NT2/D1 (cell line): ENCODE measurements around the gene CD37.

ENCODE experiments used
- DNase-seq: peaks from one replicate; pipeline ENCODE4 v3.0.0-alpha.2; 2011; ENCODE audit warnings: low read depth, low spot score
- H3K27me3 ChIP-seq: 2 replicates; pipeline ENCODE4 v1.6.0; 2011; ENCODE audit warnings: mild to moderate bottlenecking; ENCODE audit not compliant: insufficient read length, insufficient read depth
- H3K36me3 ChIP-seq: 2 replicates; pipeline ENCODE4 v1.6.1; 2011; ENCODE audit warnings: mild to moderate bottlenecking, low read length, mixed read lengths; ENCODE audit not compliant: insufficient read depth, insufficient read length
- H3K4me1 ChIP-seq: 2 replicates; pipeline ENCODE4 v1.5.1; 2011; ENCODE audit not compliant: insufficient read depth, insufficient read length
- H3K4me3 ChIP-seq: 2 replicates; pipeline ENCODE4 v1.5.1; 2011; ENCODE audit warnings: low read depth; ENCODE audit not compliant: insufficient read length
- H3K9ac ChIP-seq: 2 replicates; pipeline ENCODE4 v1.6.0; 2011; ENCODE audit warnings: low read depth; ENCODE audit not compliant: insufficient read length
- H3K9me3 ChIP-seq: 2 replicates; pipeline ENCODE4 v1.5.1; 2011; ENCODE audit warnings: mild to moderate bottlenecking, low read length; ENCODE audit not compliant: insufficient read depth
- SUZ12 ChIP-seq: IDR thresholded peaks from 2 replicates; pipeline ENCODE4 v1.6.1; 2011; ENCODE audit not compliant: insufficient read length, insufficient read depth; ENCODE audit errors: extremely low read depth
- YY1 ChIP-seq: IDR thresholded peaks from 2 replicates; pipeline ENCODE4 v1.6.1; 2011; ENCODE audit not compliant: insufficient read length, insufficient read depth
- ZNF274 ChIP-seq: IDR thresholded peaks from 2 replicates; pipeline ENCODE4 v1.6.1; 2011; ENCODE audit warnings: mild to moderate bottlenecking, low read depth, low read length

The CD37 gene

GRCh38 chr19:49338691-49339300 is 3.6 kb downstream of the CD37 start:
- H3K9ac ChIP-seq, result peak overlapping the region; percentile 56
- TF ChIP-seq YY1 (no peak), SUZ12 (no peak), ZNF274 (no peak)
- peaks cover 13% of the 10 kb centered on the region for H3K4me1 ChIP-seq

GRCh38 chr19:49339301-49340068 is 4.3 kb downstream of the CD37 start:
- H3K4me1 ChIP-seq, result peaks cover 12% of the 10 kb centered on the region
- no peaks in the 10 kb centered on the region for H3K27me3 ChIP-seq
- DNase-seq, result peak; percentile 76
- H3K9ac ChIP-seq, result no peak overlapping the region
- TF ChIP-seq YY1 (no peak), SUZ12 (no peak), ZNF274 (no peak)
- H3K4me3 ChIP-seq, result no peak overlapping the region
- H3K9me3 ChIP-seq, result no peaks in the 10 kb centered on the region
- H3K36me3 ChIP-seq, result peaks cover 66% of the 10 kb centered on the region

More at GRCh38 chr19:49338691-49339300, 3.6 kb downstream of the CD37 start:
- peak; percentile 68 for DNase-seq
- Histone ChIP-seq H3K4me3 (no peak overlapping the region), H3K36me3 (peaks cover 60% of the 10 kb centered on the region), H3K27me3 (no peaks in the 10 kb centered on the region), H3K9me3 (no peaks in the 10 kb centered on the region)

GRCh38 chr19:49340069-49340864 is 5.1 kb downstream of the CD37 start:
- TF ChIP-seq SUZ12 (no peak), YY1 (no peak), ZNF274 (no peak)
- no peak for DNase-seq
- H3K4me1 ChIP-seq, result peaks cover 12% of the 10 kb centered on the region
- no peak overlapping the region for H3K9ac ChIP-seq
- H3K4me3 ChIP-seq, result no peak overlapping the region
- peaks cover 68% of the 10 kb centered on the region for H3K36me3 ChIP-seq
- H3K9me3 ChIP-seq, result no peaks in the 10 kb centered on the region
- H3K27me3 ChIP-seq, result no peaks in the 10 kb centered on the region

- H3K36me3 ChIP-seq, result peaks cover 66% of the 10 kb centered on the region
- no peaks in the 10 kb centered on the region for H3K27me3 ChIP-seq
- H3K4me1 ChIP-seq, result peaks cover 12% of the 10 kb centered on the region
- no peak for DNase-seq
- H3K9ac ChIP-seq, result no peak overlapping the region
- TF ChIP-seq SUZ12 (no peak), ZNF274 (no peak), YY1 (no peak)
- no peak overlapping the region for H3K4me3 ChIP-seq
- H3K9me3 ChIP-seq, result no peaks in the 10 kb centered on the region
These were observed 5.9 kb downstream of the CD37 start for GRCh38 chr19:49340865-49341718.

GRCh38 chr19:49342291-49342721 is 7.1 kb downstream of the CD37 start:
- Histone ChIP-seq H3K4me1 (peaks cover 12% of the 10 kb centered on the region), H3K9ac (no peak overlapping the region), H3K36me3 (peaks cover 72% of the 10 kb centered on the region), H3K4me3 (no peak overlapping the region), H3K27me3 (no peaks in the 10 kb centered on the region), H3K9me3 (no peaks in the 10 kb centered on the region)
- no peak for DNase-seq
- TF ChIP-seq SUZ12 (no peak), ZNF274 (no peak), YY1 (no peak)

GRCh38 chr19:49343123-49343522 is 7.9 kb downstream of the CD37 start:
- H3K4me1 ChIP-seq, result peaks cover 12% of the 10 kb centered on the region
- no peak overlapping the region for H3K9ac ChIP-seq
- DNase-seq, result no peak
- no peak overlapping the region for H3K4me3 ChIP-seq
- no peaks in the 10 kb centered on the region for H3K27me3 ChIP-seq
- peaks cover 80% of the 10 kb centered on the region for H3K36me3 ChIP-seq
- H3K9me3 ChIP-seq, result no peaks in the 10 kb centered on the region
- TF ChIP-seq ZNF274 (no peak), YY1 (no peak), SUZ12 (no peak)
